HEK293 (cell line): ENCODE results near the gene PALMD.

Experiments
- CTCF ChIA-PET: fragments of 350-600 bp; formaldehyde crosslinking; extraction: SDS; loops from one replicate; lab custom pipeline; 2021; ENCODE audit warnings: antibody characterized with exemption; lab: Yijun Ruan, JAX
- POLR2A ChIA-PET: fragments of 300-600 bp; formaldehyde crosslinking; extraction: SDS; loops from one replicate; lab custom pipeline; 2020; ENCODE audit warnings: antibody characterized with exemption, inconsistent platforms; lab: Yijun Ruan, JAX
- H3K27ac ChIP-seq: fragments of 200-500 bp; sonication (Bioruptor generic); 2 replicates; pipeline ENCODE4 v1.5.1; 2014; ENCODE audit warnings: low read depth, low read length, control low read depth, inconsistent platforms; ENCODE audit errors: extremely low read depth
- H3K36me3 ChIP-seq, 2 experiments: fragments of 200-500 bp in 1 of 2; sonication (Bioruptor generic) in 1 of 2; 1 replicate in 1 of 2; 2 replicates in 1 of 2; pipeline ENCODE4 v1.5.1; 2014 to 2017; ENCODE audit warnings: inconsistent platforms in 2 of 2, low read length in 2 of 2; ENCODE audit not compliant: control insufficient read depth in 2 of 2, insufficient read depth in 1 of 2
- H3K4me1 ChIP-seq: fragments of 200-500 bp; sonication (Bioruptor generic); 2 replicates; pipeline ENCODE4 v1.5.1; 2014; ENCODE audit warnings: mild to moderate bottlenecking, low read length, inconsistent platforms; ENCODE audit not compliant: control insufficient read depth, insufficient read depth
- H3K4me3 ChIP-seq: 2 replicates; pipeline ENCODE4 v1.5.1; 2011; ENCODE audit warnings: low read depth, mild to moderate bottlenecking, control low read depth, low read length, moderate library complexity
- H3K9me3 ChIP-seq: fragments of 200-500 bp; sonication (Bioruptor generic); 2 replicates; pipeline ENCODE4 v1.5.1; 2014; ENCODE audit warnings: low read depth, low read length, inconsistent platforms; ENCODE audit not compliant: control insufficient read depth, insufficient read depth
- GLIS2 ChIP-seq: fragments of 450-650 bp; formaldehyde crosslinking; IDR thresholded peaks from 2 replicates; pipeline ENCODE4 v1.5.1; 2016; ENCODE audit warnings: missing biosample characterization, missing genetic modification characterization
- IKZF3 ChIP-seq: fragments of 450-650 bp; IDR thresholded peaks from 2 replicates; pipeline ENCODE4 v1.5.0; 2018; ENCODE audit warnings: missing biosample characterization, mild to moderate bottlenecking, missing genetic modification characterization, moderate library complexity
- MEIS1 ChIP-seq: sonication (generic); formaldehyde crosslinking; IDR thresholded peaks from 2 replicates; pipeline ENCODE4 v1.8.1; 2022; ENCODE audit warnings: missing genetic modification reagents, mild to moderate bottlenecking, borderline replicate concordance
- WT1 ChIP-seq: fragments of 450-650 bp; formaldehyde crosslinking; IDR thresholded peaks from 2 replicates; pipeline ENCODE4 v1.5.1; 2016; ENCODE audit warnings: missing biosample characterization, missing genetic modification characterization
- ZEB2 ChIP-seq: fragments of 450-650 bp; formaldehyde crosslinking; IDR thresholded peaks from 2 replicates; pipeline ENCODE4 v1.5.1; 2016; ENCODE audit warnings: missing biosample characterization, missing genetic modification characterization
- ZFHX2 ChIP-seq: fragments of 450-650 bp; formaldehyde crosslinking; conservative IDR thresholded peaks from 2 replicates; pipeline ENCODE4 v1.5.1; 2016; ENCODE audit warnings: missing biosample characterization, missing genetic modification characterization
- ZNF121 ChIP-seq: fragments of 450-650 bp; formaldehyde crosslinking; IDR thresholded peaks from 2 replicates; pipeline ENCODE4 v1.5.1; 2016; ENCODE audit warnings: missing biosample characterization, missing genetic modification characterization
- ZNF146 ChIP-seq: fragments of 450-650 bp; formaldehyde crosslinking; IDR thresholded peaks from 2 replicates; pipeline ENCODE4 v1.5.1; 2016; ENCODE audit warnings: missing biosample characterization, missing genetic modification characterization
- ZNF174 ChIP-seq: fragments of 450-650 bp; formaldehyde crosslinking; IDR thresholded peaks from 2 replicates; pipeline ENCODE4 v1.5.0; 2017; ENCODE audit warnings: missing biosample characterization, mild to moderate bottlenecking, missing genetic modification characterization
- ZNF350 ChIP-seq: fragments of 450-650 bp; formaldehyde crosslinking; IDR thresholded peaks from 2 replicates; pipeline ENCODE4 v1.5.0; 2017; ENCODE audit warnings: missing biosample characterization, mild to moderate bottlenecking, missing genetic modification characterization
- ZNF354C ChIP-seq: fragments of 450-650 bp; formaldehyde crosslinking; IDR thresholded peaks from 2 replicates; pipeline ENCODE4 v1.5.1; 2016; ENCODE audit warnings: missing biosample characterization, missing genetic modification characterization, low read depth, borderline replicate concordance
- ZNF555 ChIP-seq: fragments of 450-650 bp; formaldehyde crosslinking; conservative IDR thresholded peaks from 2 replicates; pipeline ENCODE4 v1.5.1; 2017; ENCODE audit warnings: missing biosample characterization, mild to moderate bottlenecking, missing genetic modification characterization, inconsistent platforms
- ZNF654 ChIP-seq: fragments of 450-650 bp; formaldehyde crosslinking; IDR thresholded peaks from 2 replicates; pipeline ENCODE4 v1.5.1; 2016; ENCODE audit warnings: low read depth, missing biosample characterization, missing genetic modification characterization
- ZNF664 ChIP-seq: fragments of 450-650 bp; formaldehyde crosslinking; IDR thresholded peaks from 2 replicates; pipeline ENCODE4 v1.5.1; 2016; ENCODE audit warnings: missing biosample characterization, missing genetic modification characterization
- ZNF785 ChIP-seq: fragments of 450-650 bp; formaldehyde crosslinking; IDR thresholded peaks from 2 replicates; pipeline ENCODE4 v1.5.1; 2016; ENCODE audit warnings: missing biosample characterization, missing genetic modification characterization
- TF ChIP-seq, protein P1 (sequence below): fragments of 450-650 bp; formaldehyde crosslinking; IDR thresholded peaks from 2 replicates; pipeline ENCODE4 v1.5.1; 2016; ENCODE audit warnings: missing biosample characterization, missing genetic modification characterization, borderline replicate concordance
- TF ChIP-seq, protein P2 (sequence below): fragments of 450-650 bp; formaldehyde crosslinking; IDR thresholded peaks from 2 replicates; pipeline ENCODE4 v1.5.1; 2016; ENCODE audit warnings: missing biosample characterization, missing genetic modification characterization

Gene PALMD

DNA sequence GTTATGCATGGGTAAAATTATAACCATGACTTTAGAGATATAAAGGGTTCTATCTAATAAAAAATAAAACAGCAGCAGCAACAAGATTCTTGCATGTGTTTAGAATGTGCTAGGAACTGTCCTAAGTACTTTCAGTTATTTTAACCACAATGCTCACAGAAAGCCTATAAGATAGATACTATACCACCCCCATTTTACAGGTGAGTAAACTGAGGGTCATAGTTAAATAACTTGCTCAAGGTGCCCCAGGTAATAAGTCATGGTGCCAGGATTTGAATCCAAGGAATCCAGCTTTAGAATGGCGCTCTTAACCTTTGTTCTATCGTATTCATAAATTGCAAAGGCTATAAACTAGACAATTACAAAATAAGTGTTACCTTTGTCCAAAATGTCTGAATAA, 67.1 kb downstream of the PALMD start (continued):
- TF ChIP-seq, protein P1, sequence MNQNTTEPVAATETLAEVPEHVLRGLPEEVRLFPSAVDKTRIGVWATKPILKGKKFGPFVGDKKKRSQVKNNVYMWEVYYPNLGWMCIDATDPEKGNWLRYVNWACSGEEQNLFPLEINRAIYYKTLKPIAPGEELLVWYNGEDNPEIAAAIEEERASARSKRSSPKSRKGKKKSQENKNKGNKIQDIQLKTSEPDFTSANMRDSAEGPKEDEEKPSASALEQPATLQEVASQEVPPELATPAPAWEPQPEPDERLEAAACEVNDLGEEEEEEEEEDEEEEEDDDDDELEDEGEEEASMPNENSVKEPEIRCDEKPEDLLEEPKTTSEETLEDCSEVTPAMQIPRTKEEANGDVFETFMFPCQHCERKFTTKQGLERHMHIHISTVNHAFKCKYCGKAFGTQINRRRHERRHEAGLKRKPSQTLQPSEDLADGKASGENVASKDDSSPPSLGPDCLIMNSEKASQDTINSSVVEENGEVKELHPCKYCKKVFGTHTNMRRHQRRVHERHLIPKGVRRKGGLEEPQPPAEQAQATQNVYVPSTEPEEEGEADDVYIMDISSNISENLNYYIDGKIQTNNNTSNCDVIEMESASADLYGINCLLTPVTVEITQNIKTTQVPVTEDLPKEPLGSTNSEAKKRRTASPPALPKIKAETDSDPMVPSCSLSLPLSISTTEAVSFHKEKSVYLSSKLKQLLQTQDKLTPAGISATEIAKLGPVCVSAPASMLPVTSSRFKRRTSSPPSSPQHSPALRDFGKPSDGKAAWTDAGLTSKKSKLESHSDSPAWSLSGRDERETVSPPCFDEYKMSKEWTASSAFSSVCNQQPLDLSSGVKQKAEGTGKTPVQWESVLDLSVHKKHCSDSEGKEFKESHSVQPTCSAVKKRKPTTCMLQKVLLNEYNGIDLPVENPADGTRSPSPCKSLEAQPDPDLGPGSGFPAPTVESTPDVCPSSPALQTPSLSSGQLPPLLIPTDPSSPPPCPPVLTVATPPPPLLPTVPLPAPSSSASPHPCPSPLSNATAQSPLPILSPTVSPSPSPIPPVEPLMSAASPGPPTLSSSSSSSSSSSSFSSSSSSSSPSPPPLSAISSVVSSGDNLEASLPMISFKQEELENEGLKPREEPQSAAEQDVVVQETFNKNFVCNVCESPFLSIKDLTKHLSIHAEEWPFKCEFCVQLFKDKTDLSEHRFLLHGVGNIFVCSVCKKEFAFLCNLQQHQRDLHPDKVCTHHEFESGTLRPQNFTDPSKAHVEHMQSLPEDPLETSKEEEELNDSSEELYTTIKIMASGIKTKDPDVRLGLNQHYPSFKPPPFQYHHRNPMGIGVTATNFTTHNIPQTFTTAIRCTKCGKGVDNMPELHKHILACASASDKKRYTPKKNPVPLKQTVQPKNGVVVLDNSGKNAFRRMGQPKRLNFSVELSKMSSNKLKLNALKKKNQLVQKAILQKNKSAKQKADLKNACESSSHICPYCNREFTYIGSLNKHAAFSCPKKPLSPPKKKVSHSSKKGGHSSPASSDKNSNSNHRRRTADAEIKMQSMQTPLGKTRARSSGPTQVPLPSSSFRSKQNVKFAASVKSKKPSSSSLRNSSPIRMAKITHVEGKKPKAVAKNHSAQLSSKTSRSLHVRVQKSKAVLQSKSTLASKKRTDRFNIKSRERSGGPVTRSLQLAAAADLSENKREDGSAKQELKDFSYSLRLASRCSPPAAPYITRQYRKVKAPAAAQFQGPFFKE: no peak
- TF ChIP-seq ZEB2 (tag by site-specific recombination) (no peak), ZNF555 (tag by site-specific recombination) (no peak), ZNF350 (tag by site-specific recombination) (no peak)

DNA sequence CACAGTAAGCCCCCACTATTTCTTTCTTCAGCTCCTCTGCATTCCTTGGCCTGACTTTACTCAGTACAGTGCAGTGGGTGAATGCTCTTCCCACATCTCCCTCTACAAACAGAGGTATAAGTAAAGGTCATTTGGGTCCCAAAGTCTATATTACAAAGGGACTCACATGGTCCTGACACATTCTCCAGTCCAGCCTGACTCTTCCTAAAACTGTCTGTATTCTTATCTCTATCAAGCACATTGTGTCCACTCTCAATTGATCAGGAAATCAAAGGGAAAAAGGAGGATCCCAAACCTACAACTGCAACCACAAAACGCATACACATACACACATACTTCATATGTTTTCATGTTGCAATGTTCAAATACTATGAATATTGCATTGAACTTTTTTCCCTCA, 71.1 kb downstream of the PALMD start:
- no peaks in the 10 kb centered on the region for H3K9me3 ChIP-seq
- no peak overlapping the region for H3K4me3 ChIP-seq
- H3K27ac ChIP-seq: no peak overlapping the region
- CTCF ChIA-PET: interaction anchor here (0.9 to 1.9 kb wide), 2 partner anchors 12 kb away, joined by 3 to 8 read pairs; no protein-coding TSS in a partner anchor
- POLR2A ChIA-PET: no interaction called here
- no peaks in the 10 kb centered on the region for H3K4me1 ChIP-seq
- TF ChIP-seq, protein P2, sequence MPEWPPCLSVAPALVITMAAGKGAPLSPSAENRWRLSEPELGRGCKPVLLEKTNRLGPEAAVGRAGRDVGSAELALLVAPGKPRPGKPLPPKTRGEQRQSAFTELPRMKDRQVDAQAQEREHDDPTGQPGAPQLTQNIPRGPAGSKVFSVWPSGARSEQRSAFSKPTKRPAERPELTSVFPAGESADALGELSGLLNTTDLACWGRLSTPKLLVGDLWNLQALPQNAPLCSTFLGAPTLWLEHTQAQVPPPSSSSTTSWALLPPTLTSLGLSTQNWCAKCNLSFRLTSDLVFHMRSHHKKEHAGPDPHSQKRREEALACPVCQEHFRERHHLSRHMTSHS: no peak
- TF ChIP-seq MEIS1 (CRISPR knock-in tag): no peak
- TF ChIP-seq ZNF350 (tag by site-specific recombination): no peak
- TF ChIP-seq ZNF654 (tag by site-specific recombination): no peak
- no peak for TF ChIP-seq IKZF3 (tag by site-specific recombination)
- no peak for TF ChIP-seq GLIS2 (tag by site-specific recombination)
- no peak for TF ChIP-seq ZNF664 (tag by site-specific recombination)
- TF ChIP-seq ZFHX2 (tag by site-specific recombination): no peak
- no peak for TF ChIP-seq ZNF174 (tag by site-specific recombination)
- TF ChIP-seq ZNF785 (tag by site-specific recombination): no peak
- TF ChIP-seq WT1 (tag by site-specific recombination): no peak
- TF ChIP-seq ZNF354C: no peak
- TF ChIP-seq ZEB2 (tag by site-specific recombination): no peak
- H3K36me3 ChIP-seq: peaks cover 0 to 4% of the 10 kb centered on the region in 2 experiments; a peak in 1 of 3 replicates

DNA sequence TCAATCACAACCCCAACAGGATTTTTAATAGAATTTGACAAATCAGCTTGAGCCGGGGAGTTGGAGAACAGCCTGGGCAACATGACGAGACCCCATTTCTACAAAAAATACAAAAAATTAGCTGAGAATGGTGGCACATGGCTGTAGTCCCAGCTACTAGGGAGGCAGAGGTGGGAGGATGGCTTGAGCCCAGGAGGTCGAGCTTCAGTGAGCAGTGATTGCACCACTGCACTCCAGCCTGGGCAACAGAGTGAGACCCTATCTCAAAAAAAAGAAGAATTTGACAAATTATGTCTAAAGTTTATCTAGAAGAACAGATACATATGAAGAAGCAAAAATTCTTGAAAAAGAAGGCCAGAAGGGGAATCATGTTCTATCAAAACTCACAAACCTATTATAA, 77.3 kb downstream of the PALMD start:
- POLR2A ChIA-PET: no interaction called here
- Histone ChIP-seq H3K9me3 (no peaks in the 10 kb centered on the region), H3K4me3 (no peak overlapping the region), H3K4me1 (no peaks in the 10 kb centered on the region), H3K36me3 (no peaks in the 10 kb centered on the region), H3K27ac (no peak overlapping the region)
- CTCF ChIA-PET: no interaction called here
- TF ChIP-seq ZNF146 (no peak), ZNF121 (peak; percentile 68; the same call in 1 of the 2 replicates)
